ENCODE measurements around the gene CSPG4. TPM values are rescaled to one million over a fixed set of nuclear protein-coding genes. Genes with fewer than 3 reads are reported as not detected.

Gene CSPG4
- total RNA-seq, 1 experiment from 2014 or later, result 2.0 TPM

DNA sequence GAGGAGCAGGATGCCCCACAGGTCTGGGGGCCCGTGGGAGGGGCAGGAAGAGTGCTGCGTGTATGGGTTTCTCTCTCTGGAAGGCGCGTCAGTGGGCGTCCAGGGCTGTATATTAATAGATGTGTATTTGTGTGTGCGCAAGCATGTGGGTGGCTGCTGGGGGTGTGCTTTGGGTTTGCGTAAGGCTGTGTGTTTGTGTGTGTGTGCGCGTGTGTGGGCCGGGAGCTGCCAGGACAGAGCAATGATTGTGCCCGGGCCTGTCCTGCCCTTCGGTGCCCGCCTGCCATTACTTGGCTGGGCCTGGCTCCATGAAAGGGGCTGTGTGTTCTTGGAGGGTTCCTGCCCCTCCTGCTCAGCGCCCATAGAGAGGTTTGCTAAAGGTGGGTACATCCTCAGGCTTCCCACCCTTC lies 16.3 kb downstream of the CSPG4 start:
- Histone ChIP-seq H2AK5ac (ENCODE audit: insufficient read length, low read length) (no peak overlapping the region), H3K14ac (ENCODE audit: insufficient read depth, low read length) (no peak overlapping the region), H2BK15ac (ENCODE audit: low read depth, low read length) (no peak overlapping the region), H3K18ac (ENCODE audit: insufficient read length, low read depth, low read length) (no peak overlapping the region), H3K27me3 (ENCODE audit: insufficient read depth, low read length) (no peaks in the 10 kb centered on the region), H3K23ac (ENCODE audit: insufficient read length, low read depth, low read length) (no peak overlapping the region), H3K27ac (ENCODE audit: insufficient read length, low read depth, low read length) (no peak overlapping the region), H4K91ac (ENCODE audit: insufficient read length, low read depth, low read length) (no peak overlapping the region), H2BK20ac (ENCODE audit: low read depth, low read length, poor library complexity, severe bottlenecking) (no peak overlapping the region), H3K23me2 (ENCODE audit: insufficient read length, low read depth, low read length, poor library complexity, severe bottlenecking) (no peaks in the 10 kb centered on the region), H4K20me1 (ENCODE audit: control insufficient read depth, insufficient read depth, insufficient read length) (no peaks in the 10 kb centered on the region), H3K56ac (ENCODE audit: insufficient read length, low read depth, low read length) (no peak overlapping the region), H2BK120ac (ENCODE audit: low read depth, low read length, poor library complexity, severe bottlenecking) (no peak overlapping the region), H2AFZ (ENCODE audit: low read length) (no peak overlapping the region), H4K5ac (ENCODE audit: insufficient read length, low read depth, low read length) (no peak overlapping the region), H4K8ac (replicated peaks; ENCODE audit: insufficient read length, low read depth, low read length) (no peak overlapping the region), H3K4me1 (ENCODE audit: insufficient read depth, low read length) (peaks cover 7% of the 10 kb centered on the region; the same call in 1 of the 2 replicates), H3K79me2 (ENCODE audit: insufficient read depth, low read length) (no peaks in the 10 kb centered on the region), H3K9me3 (ENCODE audit: control insufficient read depth, low read depth, low read length) (no peaks in the 10 kb centered on the region), H3T11ph (ENCODE audit: low read length) (no peak overlapping the region), H3K9ac (ENCODE audit: extremely low read depth, insufficient read length, low read length) (no peak overlapping the region), H3K4ac (ENCODE audit: low read depth, low read length) (no peak overlapping the region), H3K79me1 (ENCODE audit: insufficient read depth, low read depth, low read length, poor library complexity, severe bottlenecking) (no peaks in the 10 kb centered on the region), H3K4me2 (ENCODE audit: insufficient read depth, insufficient read length, low read length) (no peak overlapping the region), H2BK5ac (ENCODE audit: insufficient read length, low read length) (no peak overlapping the region), H2BK12ac (ENCODE audit: insufficient read length, low read depth, low read length) (no peak overlapping the region)
- Mint-ChIP-seq H3K27me3 (ENCODE audit: low read depth) (peaks cover 9% of the 10 kb centered on the region), H3K36me3 (ENCODE audit: insufficient read depth in 1 of 3, low read depth in 3 of 3) (no peaks in the 10 kb centered on the region; a peak in 1 of 7 replicates), H3K9me3 (no peaks in the 10 kb centered on the region), H3K4me1 (peaks cover 22 to 33% of the 10 kb centered on the region in 2 experiments), H3K27ac (peak overlapping the region in 1 of 3 experiments; percentile 70; a peak in 2 of 7 replicates), H3K4me3 (no peak overlapping the region; a peak in 1 of 5 replicates)
- TF ChIP-seq, protein P1, sequence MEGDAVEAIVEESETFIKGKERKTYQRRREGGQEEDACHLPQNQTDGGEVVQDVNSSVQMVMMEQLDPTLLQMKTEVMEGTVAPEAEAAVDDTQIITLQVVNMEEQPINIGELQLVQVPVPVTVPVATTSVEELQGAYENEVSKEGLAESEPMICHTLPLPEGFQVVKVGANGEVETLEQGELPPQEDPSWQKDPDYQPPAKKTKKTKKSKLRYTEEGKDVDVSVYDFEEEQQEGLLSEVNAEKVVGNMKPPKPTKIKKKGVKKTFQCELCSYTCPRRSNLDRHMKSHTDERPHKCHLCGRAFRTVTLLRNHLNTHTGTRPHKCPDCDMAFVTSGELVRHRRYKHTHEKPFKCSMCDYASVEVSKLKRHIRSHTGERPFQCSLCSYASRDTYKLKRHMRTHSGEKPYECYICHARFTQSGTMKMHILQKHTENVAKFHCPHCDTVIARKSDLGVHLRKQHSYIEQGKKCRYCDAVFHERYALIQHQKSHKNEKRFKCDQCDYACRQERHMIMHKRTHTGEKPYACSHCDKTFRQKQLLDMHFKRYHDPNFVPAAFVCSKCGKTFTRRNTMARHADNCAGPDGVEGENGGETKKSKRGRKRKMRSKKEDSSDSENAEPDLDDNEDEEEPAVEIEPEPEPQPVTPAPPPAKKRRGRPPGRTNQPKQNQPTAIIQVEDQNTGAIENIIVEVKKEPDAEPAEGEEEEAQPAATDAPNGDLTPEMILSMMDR (conservative IDR thresholded peaks at IDR 0.05), result no peak
- WGBS (ENCODE audit: extremely low coverage, insufficient read length, low lambda C conversion rate), result no CpG with 5 or more reads among the region's 14 CpGs
- DNase-seq, result no peak

All from H9 (cell line).